Lower leg skin (tissue), 4 donors: Measurements from ENCODE around the gene ALDH1L2. TPM values are rescaled to one million over a fixed set of nuclear protein-coding genes. Genes with fewer than 3 reads are reported as not detected.

ENCODE experiments used
- DNase-seq, 2 donors: peaks; one replicate each; pipeline ENCODE4 v3.0.0-alpha.2; 2019; ENCODE audit warnings: low spot score in 2 of 2
- H3K4me3 ChIP-seq: fragments of 200-600 bp; sonication (generic); 2 replicates; pipeline ENCODE4 v1.5.1; 2017; ENCODE audit warnings: mild to moderate bottlenecking, low read depth; ENCODE audit not compliant: poor library complexity, severe bottlenecking
- CTCF ChIP-seq, 3 donors: fragments of 450-650 bp; IDR thresholded peaks; one replicate each; pipeline ENCODE4 v1.5.1; 2016; ENCODE audit warnings: antibody characterized with exemption in 3 of 3, mild to moderate bottlenecking in 3 of 3, moderate library complexity in 2 of 3
- POLR2A ChIP-seq, 2 donors: fragments of 450-650 bp; IDR thresholded peaks; one replicate each; pipeline ENCODE4 v1.6.1; 2016 to 2017; ENCODE audit warnings: antibody characterized with exemption in 2 of 2, mild to moderate bottlenecking in 1 of 2, moderate library complexity in 1 of 2
- WGBS, 2 donors: methylation state at CpG; one replicate each; pipeline ENCODE4 v1.1.5; 2018; 5-methylcytosine and 5-hydroxymethylcytosine counted together
- intact Hi-C: fragments of 100-400 bp; cut with DNase I; formaldehyde crosslinking; loops from one replicate; pipeline ENCODE4 v1.15.0; 2023; ENCODE audit warnings: low total_unique reads
- total RNA-seq, 4 donors: library from RNA; depleted of rRNA; stranded (reverse); fragments of >200 nt; gene quantifications; one replicate each; pipeline ENCODE4 v1.1.0, GENCODE V29; 2016

Gene ALDH1L2
- total RNA-seq, 4 donors from 2014 or later: 0.86 to 2.4 (median 1.2) TPM

- 95 to 98% methylated on average over 1 of the region's 1 CpG for WGBS, 2 donors
Measured at GRCh38 chr12:105047308-105047707, 37.0 kb downstream of the ALDH1L2 start.

GRCh38 chr12:105041186-105041585 is 43.1 kb downstream of the ALDH1L2 start:
- TF ChIP-seq POLR2A (IDR thresholded peaks at IDR 0.05): no peak
- no peak for TF ChIP-seq CTCF (IDR thresholded peaks at IDR 0.05)
- WGBS, 2 donors: 54 to 62% methylated on average over 3 of the region's 3 CpGs
- intact Hi-C loops: loop anchor here (1.0 kb wide), 1 partner anchor 13 kb away; no protein-coding TSS in a partner anchor
- H3K4me3 ChIP-seq: no peak overlapping the region
- no peak for DNase-seq

More at GRCh38 chr12:105047308-105047707, 37.0 kb downstream of the ALDH1L2 start:
- no peak for DNase-seq
- intact Hi-C loops: no loop called here
- TF ChIP-seq POLR2A (IDR thresholded peaks at IDR 0.05) (no peak), CTCF (IDR thresholded peaks at IDR 0.05) (no peak)
- no peak overlapping the region for H3K4me3 ChIP-seq

- no peak overlapping the region for H3K4me3 ChIP-seq
- 50 to 63% methylated on average over 2 of the region's 2 CpGs for WGBS, 2 donors
- TF ChIP-seq POLR2A (IDR thresholded peaks at IDR 0.05): no peak
- TF ChIP-seq CTCF (IDR thresholded peaks at IDR 0.05): no peak
- intact Hi-C loops: no loop called here
- no peak for DNase-seq
Measured at GRCh38 chr12:105040476-105040875, 43.8 kb downstream of the ALDH1L2 start.

GRCh38 chr12:105036937-105037649 is 47.2 kb downstream of the ALDH1L2 start:
- 70% methylated on average over 3 of the region's 3 CpGs for WGBS, 2 donors

GRCh38 chr12:105033851-105034250 is 50.4 kb downstream of the ALDH1L2 start:
- 77 to 80% methylated on average over 2 of the region's 2 CpGs for WGBS, 2 donors
- TF ChIP-seq POLR2A (IDR thresholded peaks at IDR 0.05) (no peak), CTCF (IDR thresholded peaks at IDR 0.05) (no peak)
- intact Hi-C loops: no loop called here
- no peak for DNase-seq
- H3K4me3 ChIP-seq: no peak overlapping the region

More at GRCh38 chr12:105036937-105037649, 47.2 kb downstream of the ALDH1L2 start:
- no peak for DNase-seq
- intact Hi-C loops: no loop called here
- H3K4me3 ChIP-seq: no peak overlapping the region
- TF ChIP-seq POLR2A (IDR thresholded peaks at IDR 0.05): no peak
- TF ChIP-seq CTCF (IDR thresholded peaks at IDR 0.05): no peak
